ENCODE data around the gene GGPS1.
"Not testable (repeated sequence)": the region's sequence is repeated elsewhere in the genome, so short reads cannot be mapped to it uniquely, and the experiment has no call there.

The GGPS1 gene

DNA sequence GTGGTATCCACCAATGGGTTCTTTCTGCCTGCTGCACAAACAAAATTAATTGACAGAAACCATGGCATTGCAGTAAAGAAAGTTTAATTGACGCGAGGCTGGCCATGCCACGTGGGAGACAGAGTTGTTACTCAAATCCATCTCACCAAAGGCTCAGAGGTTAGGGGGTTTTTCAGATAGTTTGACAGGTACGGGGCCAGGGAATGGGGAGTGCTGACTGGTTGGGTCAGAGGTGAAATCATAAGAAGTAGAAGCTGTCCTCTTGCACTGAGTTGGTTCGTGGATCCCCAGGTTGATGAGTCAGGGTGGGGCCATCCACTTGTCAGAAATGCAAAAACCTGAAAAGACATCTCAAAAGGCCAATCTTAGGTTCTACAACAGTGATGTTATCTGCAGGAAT, 37.9 kb downstream of the GGPS1 start:
- no peak overlapping the region for H3K4me3 ChIP-seq (ENCODE audit: insufficient read length, low read depth)
- DNase-seq (ENCODE audit: low read depth, low spot score): no peak

DNA sequence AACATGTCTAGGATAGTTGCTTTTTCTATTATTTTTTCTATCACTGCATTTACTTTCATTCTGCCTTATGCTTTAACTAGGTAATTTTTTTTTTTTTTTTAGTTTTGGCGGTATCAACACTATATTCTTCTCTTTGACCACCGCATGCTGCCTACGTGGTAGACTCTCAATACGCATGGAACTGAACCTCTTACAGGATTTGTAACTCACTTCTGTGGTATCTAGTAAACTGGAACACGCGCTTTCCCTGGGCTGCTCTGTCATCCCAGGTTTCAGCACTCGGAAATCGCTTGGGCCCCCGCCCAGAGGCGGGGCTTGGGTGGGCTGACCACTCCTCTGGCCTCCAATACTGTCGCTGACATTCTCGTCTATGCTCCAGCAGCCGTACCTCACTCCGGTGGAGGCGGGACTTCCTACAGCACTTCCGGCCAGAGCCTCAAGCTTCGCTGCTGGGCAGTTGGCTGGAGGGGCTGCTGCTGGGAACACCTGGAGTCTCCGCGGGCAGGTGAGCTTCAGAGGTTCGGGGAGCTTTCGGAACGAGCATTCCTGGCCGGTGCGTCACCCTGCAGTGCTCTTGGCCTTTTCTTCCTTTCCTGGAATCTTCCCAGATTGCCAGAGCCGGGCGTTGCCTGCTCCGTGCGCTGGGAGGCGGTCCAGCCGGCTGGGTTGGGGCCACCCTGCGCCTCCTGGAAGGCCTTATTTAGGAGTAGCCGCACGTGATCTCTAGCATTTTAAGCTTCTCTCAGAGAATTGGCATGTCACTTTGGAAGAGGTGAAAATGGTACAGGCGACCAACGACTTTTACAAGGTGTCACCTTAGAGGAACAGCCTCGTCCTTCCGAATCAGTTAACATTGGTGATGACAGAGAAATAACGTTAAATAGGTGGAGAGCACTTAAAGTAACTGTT, 38.9 kb downstream of the GGPS1 start, which contains the start of gene TBCE:
TBCE (plus strand) TSS at position 428 of the 909 bp plus-strand sequence. CDS start 12,623 bp downstream, outside the sequence.
- Histone ChIP-seq H3K27me3 (ENCODE audit: insufficient read depth, insufficient read length) (no peaks in the 10 kb centered on the region), H3K9me3 (ENCODE audit: insufficient read depth, low read length) (no peaks in the 10 kb centered on the region), H3K4me3 (ENCODE audit: insufficient read length, low read depth) (peak within 1 kb of the TSS; percentile 68), H3K9ac (ENCODE audit: insufficient read length, low read depth) (peak within 1 kb of the TSS; percentile 79), H3K36me3 (ENCODE audit: insufficient read depth, insufficient read length, low read length) (peaks cover 10% of the 10 kb centered on the region), H3K4me1 (ENCODE audit: insufficient read depth, insufficient read length) (no peaks in the 10 kb centered on the region)
- TF ChIP-seq SUZ12 (IDR thresholded peaks at IDR 0.05; ENCODE audit: extremely low read depth, insufficient read depth, insufficient read length) (no peak), YY1 (IDR thresholded peaks at IDR 0.05; ENCODE audit: insufficient read depth, insufficient read length) (no peak), ZNF274 (IDR thresholded peaks at IDR 0.05; ENCODE audit: low read depth, low read length) (no peak)
- peak; percentile 99 for DNase-seq (ENCODE audit: low read depth, low spot score)

More for the DNA sequence above, 37.9 kb downstream of the GGPS1 start:
- no peak overlapping the region for H3K9ac ChIP-seq (ENCODE audit: insufficient read length, low read depth)
- TF ChIP-seq SUZ12 (IDR thresholded peaks at IDR 0.05; ENCODE audit: extremely low read depth, insufficient read depth, insufficient read length) (no peak), YY1 (IDR thresholded peaks at IDR 0.05; ENCODE audit: insufficient read depth, insufficient read length) (no peak), ZNF274 (IDR thresholded peaks at IDR 0.05; ENCODE audit: low read depth, low read length) (no peak)
- no peaks in the 10 kb centered on the region for H3K27me3 ChIP-seq (ENCODE audit: insufficient read depth, insufficient read length)
- no peaks in the 10 kb centered on the region for H3K9me3 ChIP-seq (ENCODE audit: insufficient read depth, low read length)
- H3K36me3 ChIP-seq (ENCODE audit: insufficient read depth, insufficient read length, low read length): peaks cover 8% of the 10 kb centered on the region
- H3K4me1 ChIP-seq (ENCODE audit: insufficient read depth, insufficient read length): no peaks in the 10 kb centered on the region

- Histone ChIP-seq H3K9me3 (ENCODE audit: insufficient read depth, low read length) (no peaks in the 10 kb centered on the region), H3K4me1 (ENCODE audit: insufficient read depth, insufficient read length) (no peaks in the 10 kb centered on the region), H3K27me3 (ENCODE audit: insufficient read depth, insufficient read length) (no peaks in the 10 kb centered on the region), H3K9ac (ENCODE audit: insufficient read length, low read depth) (peak overlapping the region; percentile 70), H3K4me3 (ENCODE audit: insufficient read length, low read depth) (peak overlapping the region; percentile 68), H3K36me3 (ENCODE audit: insufficient read depth, insufficient read length, low read length) (peaks cover 15% of the 10 kb centered on the region)
- TF ChIP-seq YY1 (IDR thresholded peaks at IDR 0.05; ENCODE audit: insufficient read depth, insufficient read length) (no peak), ZNF274 (IDR thresholded peaks at IDR 0.05; ENCODE audit: low read depth, low read length) (no peak), SUZ12 (IDR thresholded peaks at IDR 0.05; ENCODE audit: extremely low read depth, insufficient read depth, insufficient read length) (no peak)
- no peak for DNase-seq (ENCODE audit: low read depth, low spot score)
Observed at GRCh38 chr1:235368428-235368827, 40.1 kb downstream of the GGPS1 start.

GRCh38 chr1:235369802-235370201, 41.4 kb downstream of the GGPS1 start:
- Histone ChIP-seq H3K36me3 (ENCODE audit: insufficient read depth, insufficient read length, low read length) (peaks cover 22% of the 10 kb centered on the region), H3K27me3 (ENCODE audit: insufficient read depth, insufficient read length) (no peaks in the 10 kb centered on the region), H3K9me3 (ENCODE audit: insufficient read depth, low read length) (no peaks in the 10 kb centered on the region), H3K4me1 (ENCODE audit: insufficient read depth, insufficient read length) (no peaks in the 10 kb centered on the region), H3K9ac (ENCODE audit: insufficient read length, low read depth) (no peak overlapping the region), H3K4me3 (ENCODE audit: insufficient read length, low read depth) (no peak overlapping the region)
- no peak for TF ChIP-seq YY1 (IDR thresholded peaks at IDR 0.05; ENCODE audit: insufficient read depth, insufficient read length)
- no peak for TF ChIP-seq SUZ12 (IDR thresholded peaks at IDR 0.05; ENCODE audit: extremely low read depth, insufficient read depth, insufficient read length)
- TF ChIP-seq ZNF274 (IDR thresholded peaks at IDR 0.05; ENCODE audit: low read depth, low read length): no peak
- no peak for DNase-seq (ENCODE audit: low read depth, low spot score)

GRCh38 chr1:235375919-235376605, 47.7 kb downstream of the GGPS1 start:
- peaks cover 5% of the 10 kb centered on the region; the same call in 1 of the 2 replicates for H3K9me3 ChIP-seq (ENCODE audit: insufficient read depth, low read length)
- no peaks in the 10 kb centered on the region for H3K4me1 ChIP-seq (ENCODE audit: insufficient read depth, insufficient read length)
- H3K36me3 ChIP-seq (ENCODE audit: insufficient read depth, insufficient read length, low read length): peaks cover 39% of the 10 kb centered on the region
- no peak overlapping the region for H3K9ac ChIP-seq (ENCODE audit: insufficient read length, low read depth)
- no peak overlapping the region for H3K4me3 ChIP-seq (ENCODE audit: insufficient read length, low read depth)
- DNase-seq (ENCODE audit: low read depth, low spot score): no peak
- TF ChIP-seq YY1 (IDR thresholded peaks at IDR 0.05; ENCODE audit: insufficient read depth, insufficient read length) (no peak), SUZ12 (IDR thresholded peaks at IDR 0.05; ENCODE audit: extremely low read depth, insufficient read depth, insufficient read length) (no peak), ZNF274 (IDR thresholded peaks at IDR 0.05; ENCODE audit: low read depth, low read length) (no peak)
- H3K27me3 ChIP-seq (ENCODE audit: insufficient read depth, insufficient read length): no peaks in the 10 kb centered on the region

GRCh38 chr1:235378134-235378735, 49.9 kb downstream of the GGPS1 start:
- peaks cover 37% of the 10 kb centered on the region for H3K36me3 ChIP-seq (ENCODE audit: insufficient read depth, insufficient read length, low read length)
- not testable (repeated sequence) for H3K9ac ChIP-seq (ENCODE audit: insufficient read length, low read depth); H3K27me3 ChIP-seq (ENCODE audit: insufficient read depth, insufficient read length); H3K4me1 ChIP-seq (ENCODE audit: insufficient read depth, insufficient read length); H3K4me3 ChIP-seq (ENCODE audit: insufficient read length, low read depth); H3K9me3 ChIP-seq (ENCODE audit: insufficient read depth, low read length); DNase-seq (ENCODE audit: low read depth, low spot score)

GRCh38 chr1:235381955-235382739, 53.8 kb downstream of the GGPS1 start:
- not testable (repeated sequence) for H3K9ac ChIP-seq (ENCODE audit: insufficient read length, low read depth); DNase-seq (ENCODE audit: low read depth, low spot score)
- peaks cover 23% of the 10 kb centered on the region for H3K36me3 ChIP-seq (ENCODE audit: insufficient read depth, insufficient read length, low read length)

GRCh38 chr1:235385633-235386032, 57.3 kb downstream of the GGPS1 start:
- H3K36me3 ChIP-seq (ENCODE audit: insufficient read depth, insufficient read length, low read length): peaks cover 16% of the 10 kb centered on the region
- not testable (repeated sequence) for DNase-seq (ENCODE audit: low read depth, low spot score); H3K4me3 ChIP-seq (ENCODE audit: insufficient read length, low read depth); H3K9ac ChIP-seq (ENCODE audit: insufficient read length, low read depth); H3K4me1 ChIP-seq (ENCODE audit: insufficient read depth, insufficient read length); H3K27me3 ChIP-seq (ENCODE audit: insufficient read depth, insufficient read length)
- peaks cover 24% of the 10 kb centered on the region; the same call in 1 of the 2 replicates for H3K9me3 ChIP-seq (ENCODE audit: insufficient read depth, low read length)

More at GRCh38 chr1:235381955-235382739, 53.8 kb downstream of the GGPS1 start:
- not testable (repeated sequence) for H3K4me1 ChIP-seq (ENCODE audit: insufficient read depth, insufficient read length); H3K9me3 ChIP-seq (ENCODE audit: insufficient read depth, low read length); H3K4me3 ChIP-seq (ENCODE audit: insufficient read length, low read depth); H3K27me3 ChIP-seq (ENCODE audit: insufficient read depth, insufficient read length)
